HepG2 (cell line): ENCODE measurements around the gene RNASE9. TPM values are rescaled to one million over a fixed set of nuclear protein-coding genes. Genes with fewer than 3 reads are reported as not detected.
A peak's percentile ranks its signal among the peaks of the same experiment; 100 is the strongest.

Experiments
- HDAC1 ChIP-seq: sonication (generic); formaldehyde crosslinking; IDR thresholded peaks from 2 replicates; pipeline ENCODE4 v1.5.1; 2020; ENCODE audit warnings: mild to moderate bottlenecking, missing genetic modification reagents
- MAX ChIP-seq: IDR thresholded peaks from 2 replicates; pipeline ENCODE4 v1.6.1; 2012; ENCODE audit warnings: inconsistent platforms
- NAIF1 ChIP-seq: sonication (generic); formaldehyde crosslinking; IDR thresholded peaks from 2 replicates; pipeline ENCODE4 v1.5.0; 2020; ENCODE audit warnings: mild to moderate bottlenecking, missing genetic modification reagents, borderline replicate concordance
- NCOA2 ChIP-seq: sonication (generic); formaldehyde crosslinking; IDR thresholded peaks from 2 replicates; pipeline ENCODE4 v1.8.0; 2022; ENCODE audit warnings: inconsistent platforms
- NONO ChIP-seq, 2 experiments: fragments of 450-650 bp in 1 of 2; sonication (generic) in 1 of 2; formaldehyde crosslinking in 1 of 2; IDR thresholded peaks in 1 of 2; conservative IDR thresholded peaks in 1 of 2; 2 replicates each; pipeline versions ENCODE4 v1.6.1 to v1.8.0; 2017 to 2022; ENCODE audit warnings: mild to moderate bottlenecking in 1 of 2, missing genetic modification reagents in 1 of 2, moderate library complexity in 1 of 2
- RCOR2 ChIP-seq: IDR thresholded peaks from 2 replicates; pipeline ENCODE4 v1.6.1; 2016; ENCODE audit warnings: missing biosample characterization, missing genetic modification reagents
- REST ChIP-seq, 2 experiments: IDR thresholded peaks; 2 replicates each; pipeline ENCODE4 v1.6.1; 2011 to 2012; ENCODE audit warnings: low read length in 2 of 2, borderline replicate concordance in 1 of 2, low read depth in 1 of 2, mild to moderate bottlenecking in 1 of 2, moderate library complexity in 1 of 2
- SAFB2 ChIP-seq: sonication (generic); formaldehyde crosslinking; IDR thresholded peaks from 2 replicates; pipeline ENCODE4 v1.5.1; 2020; ENCODE audit warnings: missing genetic modification reagents, low read depth, mild to moderate bottlenecking, borderline replicate concordance
- ZBTB25 ChIP-seq: IDR thresholded peaks from 2 replicates; pipeline ENCODE4 v1.6.1; 2018; ENCODE audit warnings: missing genetic modification reagents
- ZBTB3 ChIP-seq: sonication (generic); formaldehyde crosslinking; IDR thresholded peaks from 2 replicates; pipeline ENCODE4 v1.4.0; 2020; ENCODE audit warnings: low read depth, mild to moderate bottlenecking, moderate library complexity, missing genetic modification reagents, borderline replicate concordance
- ZFP82 ChIP-seq: sonication (generic); formaldehyde crosslinking; IDR thresholded peaks from 2 replicates; pipeline ENCODE4 v1.5.1; 2020; ENCODE audit warnings: mild to moderate bottlenecking, missing genetic modification reagents, borderline replicate concordance
- ZNF142 ChIP-seq: sonication (generic); formaldehyde crosslinking; IDR thresholded peaks from 2 replicates; pipeline ENCODE4 v1.4.0; 2020; ENCODE audit warnings: missing genetic modification reagents
- ZNF264 ChIP-seq: sonication (generic); formaldehyde crosslinking; IDR thresholded peaks from 2 replicates; pipeline ENCODE4 v1.4.0; 2020; ENCODE audit warnings: missing genetic modification reagents
- ZNF841 ChIP-seq: sonication (generic); formaldehyde crosslinking; IDR thresholded peaks from 2 replicates; pipeline ENCODE4 v1.8.1; 2023; ENCODE audit warnings: missing genetic modification reagents, borderline replicate concordance
- polyA plus RNA-seq, 8 experiments: library from polyadenylated mRNA; depleted of rRNA in 3 of 8; stranded (reverse) in 7 of 8; unstranded in 1 of 8; fragments of >200 nt; fragmentation: Illumina TruSeq in 4 of 8; extraction: Trizol in 4 of 8; gene quantifications; 2 replicates each; pipeline versions ENCODE4 v1.2.1 to v1.2.3, GENCODE V29; 2011 to 2016; ENCODE audit warnings: low read depth in 4 of 8, missing spikeins in 1 of 8, mixed read lengths in 1 of 8; ENCODE audit not compliant: insufficient read depth in 1 of 8
- total RNA-seq, 5 experiments: library from RNA; depleted of rRNA; stranded (reverse); fragments of >200 nt; fragmentation: Illumina TruSeq; extraction: Trizol; gene quantifications; 2 replicates each; pipeline ENCODE4 v1.2.3, GENCODE V29; 2016; ENCODE audit warnings: low read depth in 1 of 5

The RNASE9 gene
- total and polyA plus RNA-seq, 2 of the 13 experiments (the other 11 are each of a cell fraction or from before 2014, with no cell fraction given): not detected

GRCh38 chr14:20610002-20610765 is 49.3 kb upstream of the RNASE9 start (continued):
- peak; percentile 82; the same call in 1 of the 2 replicates for TF ChIP-seq ZNF264 (CRISPR knock-in tag)
- TF ChIP-seq ZNF841: no peak
- 0 out of 2 replicates have a peak, but pooled peaks have one; percentile 36 for TF ChIP-seq SAFB2 (CRISPR knock-in tag)
- TF ChIP-seq ZFP82 (CRISPR knock-in tag): 0 out of 2 replicates have a peak, but pooled peaks have one; percentile 47
- TF ChIP-seq ZBTB3 (CRISPR knock-in tag): peak; percentile 65; the same call in 1 of the 2 replicates
- peak; percentile 60 for TF ChIP-seq HDAC1
- peak; percentile 51; the same call in 1 of the 2 replicates for TF ChIP-seq MAX
- peak in 1 of 2 experiments; percentile 72; a peak in 2 of 4 replicates for TF ChIP-seq REST (IDR thresholded peaks at IDR 0.05; ENCODE audit: borderline replicate concordance in 1 of 2, low read depth in 1 of 2, low read length in 2 of 2)
- TF ChIP-seq ZBTB25 (CRISPR knock-in tag): peak; percentile 87
- 0 out of 2 replicates have a peak, but pooled peaks have one; percentile 18 for TF ChIP-seq ZNF142 (CRISPR knock-in tag)
- peak; percentile 44; the same call in 1 of the 2 replicates for TF ChIP-seq RCOR2 (CRISPR knock-in tag)
- peak; percentile 56; the same call in 1 of the 2 replicates for TF ChIP-seq NCOA2 (CRISPR knock-in tag)
- TF ChIP-seq NAIF1 (CRISPR knock-in tag): peak; percentile 73; the same call in 1 of the 2 replicates
- no peak for TF ChIP-seq NONO (IDR thresholded peaks at IDR 0.05)
- TF ChIP-seq NONO (CRISPR knock-in tag; conservative IDR thresholded peaks at IDR 0.05): peak; percentile 71; the same call in 1 of the 2 replicates
